Spleen (tissue), 11 donors: ENCODE measurements around the gene PCBP3. TPM values are rescaled to one million over a fixed set of nuclear protein-coding genes. Genes with fewer than 3 reads are reported as not detected.

Source experiments
- DNase-seq: peaks from one replicate; pipeline ENCODE4 v3.0.0-alpha.2; 2020
- H3K27ac ChIP-seq, 8 donors: fragments of 200-600 bp; sonication (generic) in 7 of 8; 1 replicate in 4 of 8; 2 replicates in 4 of 8; pipeline versions ENCODE4 v1.5.0 to v1.8.0; 2016 to 2021; ENCODE audit warnings: inconsistent platforms in 4 of 8, mild to moderate bottlenecking in 4 of 8, moderate library complexity in 1 of 8
- H3K27me3 ChIP-seq, 7 donors: fragments of 200-600 bp; sonication (generic) in 6 of 7; replicated peaks in 1 of 7; 1 replicate in 4 of 7; 2 replicates in 3 of 7; pipeline versions ENCODE4 v1.5.0 to v1.8.0; 2016 to 2021; ENCODE audit warnings: inconsistent platforms in 3 of 7, mild to moderate bottlenecking in 1 of 7
- H3K36me3 ChIP-seq, 6 donors: fragments of 200-600 bp; sonication (generic) in 5 of 6; 1 replicate in 4 of 6; 2 replicates in 2 of 6; pipeline versions ENCODE4 v1.5.0 to v1.8.0; 2016 to 2021; ENCODE audit warnings: inconsistent platforms in 2 of 6
- H3K4me1 ChIP-seq, 6 donors: fragments of 200-600 bp; sonication (generic) in 5 of 6; 1 replicate in 3 of 6; 2 replicates in 3 of 6; pipeline versions ENCODE4 v1.5.0 to v1.8.0; 2016 to 2021; ENCODE audit warnings: inconsistent platforms in 3 of 6
- H3K4me3 ChIP-seq, 8 donors: fragments of 200-600 bp; sonication (generic) in 7 of 8; 1 replicate in 4 of 8; 2 replicates in 4 of 8; pipeline versions ENCODE4 v1.5.0 to v1.8.0; 2016 to 2021; ENCODE audit warnings: inconsistent platforms in 4 of 8, mild to moderate bottlenecking in 4 of 8, moderate library complexity in 2 of 8
- H3K9me3 ChIP-seq, 8 donors: fragments of 200-600 bp; sonication (generic) in 7 of 8; 1 replicate in 4 of 8; 2 replicates in 4 of 8; pipeline versions ENCODE4 v1.5.0 to v1.8.0; 2016 to 2021; ENCODE audit warnings: inconsistent platforms in 4 of 8
- POLR2A ChIP-seq, 3 donors: fragments of 450-650 bp; IDR thresholded peaks; one replicate each; pipeline ENCODE4 v1.5.1; 2017; ENCODE audit warnings: antibody characterized with exemption in 3 of 3, mild to moderate bottlenecking in 1 of 3
- POLR2AphosphoS5 ChIP-seq, 3 donors: sonication (generic); formaldehyde crosslinking; IDR thresholded peaks; one replicate each; pipeline ENCODE4 v1.5.1; 2017; ENCODE audit warnings: antibody characterized with exemption in 3 of 3
- WGBS, 5 donors: extraction: QIAGEN DNeasy Blood & Tissue Kit in 3 of 5; methylation state at CpG; one replicate each; pipeline versions ENCODE4 v1.1.5 to v1.1.7; 2013 to 2018; 5-methylcytosine and 5-hydroxymethylcytosine counted together
- intact Hi-C: fragments of 100-400 bp; cut with DNase I; formaldehyde crosslinking; loops from one replicate; pipeline ENCODE4 v1.15.0; 2023; ENCODE audit warnings: low total_unique reads
- polyA plus RNA-seq, 3 donors: library from polyadenylated mRNA; stranded (reverse); fragments of 200-250 nt; gene quantifications; one replicate each; pipeline ENCODE4 v1.2.1, GENCODE V29; 2013
- total RNA-seq, 7 donors: library from RNA; depleted of rRNA in 3 of 7; stranded (reverse); fragments of >200 nt in 3 of 7; fragmentation: NEBNext Ultra II Directional in 4 of 7; extraction: Animal tissue kit (Norgen Biotek cat#: 25700) in 4 of 7; gene quantifications; one replicate each; pipeline versions ENCODE4 v1.1.0 to v1.2.1, GENCODE V29; 2016 to 2021
- TF ChIP-seq, protein P1 (sequence below), 11 experiments: fragments of 200-600 bp in 7 of 11; fragments of 450-650 bp in 4 of 11; sonication (generic) in 4 of 11; IDR thresholded peaks in 8 of 11; conservative IDR thresholded peaks in 3 of 11; 1 replicate in 7 of 11; 2 replicates in 4 of 11; pipeline versions ENCODE4 v1.4.0 to v1.8.0; 2016 to 2021; ENCODE audit warnings: antibody characterized with exemption in 11 of 11, inconsistent platforms in 4 of 11, mild to moderate bottlenecking in 1 of 11
- donor health status: healthy with polysubstance abuse.
- donor health status: DM: no; HTN: no; CAD: no; lungs with moderate emphysema.
- donor health status: DM: no; HTN: no; CAD: no.
- donor health status: Bipolar disorder and iron deficiency.
- donor health status: healthy.
- donor health status: DM: no; HTN: no; CAD: no.
- donor health status: DM: yes; HTN: yes; CAD: no.

Gene PCBP3
- total and polyA plus RNA-seq, 10 donors: 4.2 to 31.6 (median 15.2) TPM

GRCh38 chr21:45948576-45949141 lies 305.1 kb downstream of the PCBP3 start:
- H3K36me3 ChIP-seq: no peaks in the 10 kb centered on the region
- no peak for DNase-seq
- intact Hi-C loops: no loop called here
- H3K27me3 ChIP-seq: peaks cover 0 to 26% (median 4%) of the 10 kb centered on the region in 7 donors
- H3K4me3 ChIP-seq: no peak overlapping the region
- TF ChIP-seq, protein P1, sequence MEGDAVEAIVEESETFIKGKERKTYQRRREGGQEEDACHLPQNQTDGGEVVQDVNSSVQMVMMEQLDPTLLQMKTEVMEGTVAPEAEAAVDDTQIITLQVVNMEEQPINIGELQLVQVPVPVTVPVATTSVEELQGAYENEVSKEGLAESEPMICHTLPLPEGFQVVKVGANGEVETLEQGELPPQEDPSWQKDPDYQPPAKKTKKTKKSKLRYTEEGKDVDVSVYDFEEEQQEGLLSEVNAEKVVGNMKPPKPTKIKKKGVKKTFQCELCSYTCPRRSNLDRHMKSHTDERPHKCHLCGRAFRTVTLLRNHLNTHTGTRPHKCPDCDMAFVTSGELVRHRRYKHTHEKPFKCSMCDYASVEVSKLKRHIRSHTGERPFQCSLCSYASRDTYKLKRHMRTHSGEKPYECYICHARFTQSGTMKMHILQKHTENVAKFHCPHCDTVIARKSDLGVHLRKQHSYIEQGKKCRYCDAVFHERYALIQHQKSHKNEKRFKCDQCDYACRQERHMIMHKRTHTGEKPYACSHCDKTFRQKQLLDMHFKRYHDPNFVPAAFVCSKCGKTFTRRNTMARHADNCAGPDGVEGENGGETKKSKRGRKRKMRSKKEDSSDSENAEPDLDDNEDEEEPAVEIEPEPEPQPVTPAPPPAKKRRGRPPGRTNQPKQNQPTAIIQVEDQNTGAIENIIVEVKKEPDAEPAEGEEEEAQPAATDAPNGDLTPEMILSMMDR (IDR thresholded peaks at IDR 0.05 in 8 of 11, conservative IDR thresholded peaks at IDR 0.05 in 3 of 11): no peak
- TF ChIP-seq POLR2A (IDR thresholded peaks at IDR 0.05): no peak
- TF ChIP-seq POLR2AphosphoS5 (IDR thresholded peaks at IDR 0.05): no peak
- no peaks in the 10 kb centered on the region for H3K9me3 ChIP-seq
- WGBS, 5 donors: 74 to 81% (median 76%) methylated on average over 28 to 29 of the region's 29 CpGs
- peaks cover 0 to 3% (median 0%) of the 10 kb centered on the region in 6 donors for H3K4me1 ChIP-seq
- H3K27ac ChIP-seq: no peak overlapping the region

GRCh38 chr21:45949928-45950739 lies 306.6 kb downstream of the PCBP3 start:
- Histone ChIP-seq H3K27me3 (peaks cover 0 to 26% (median 4%) of the 10 kb centered on the region in 7 donors), H3K9me3 (no peaks in the 10 kb centered on the region), H3K4me3 (no peak overlapping the region), H3K4me1 (peaks cover 0 to 3% (median 0%) of the 10 kb centered on the region in 6 donors), H3K36me3 (no peaks in the 10 kb centered on the region), H3K27ac (no peak overlapping the region)
- 75 to 87% (median 81%) methylated on average over 25 to 35 of the region's 35 CpGs for WGBS, 5 donors
- DNase-seq: peak; percentile 66
- TF ChIP-seq POLR2A (IDR thresholded peaks at IDR 0.05) (no peak), POLR2AphosphoS5 (IDR thresholded peaks at IDR 0.05) (no peak)
- TF ChIP-seq, protein P1 (IDR thresholded peaks at IDR 0.05 in 8 of 11, conservative IDR thresholded peaks at IDR 0.05 in 3 of 11): no peak
- intact Hi-C loops: no loop called here

DNA sequence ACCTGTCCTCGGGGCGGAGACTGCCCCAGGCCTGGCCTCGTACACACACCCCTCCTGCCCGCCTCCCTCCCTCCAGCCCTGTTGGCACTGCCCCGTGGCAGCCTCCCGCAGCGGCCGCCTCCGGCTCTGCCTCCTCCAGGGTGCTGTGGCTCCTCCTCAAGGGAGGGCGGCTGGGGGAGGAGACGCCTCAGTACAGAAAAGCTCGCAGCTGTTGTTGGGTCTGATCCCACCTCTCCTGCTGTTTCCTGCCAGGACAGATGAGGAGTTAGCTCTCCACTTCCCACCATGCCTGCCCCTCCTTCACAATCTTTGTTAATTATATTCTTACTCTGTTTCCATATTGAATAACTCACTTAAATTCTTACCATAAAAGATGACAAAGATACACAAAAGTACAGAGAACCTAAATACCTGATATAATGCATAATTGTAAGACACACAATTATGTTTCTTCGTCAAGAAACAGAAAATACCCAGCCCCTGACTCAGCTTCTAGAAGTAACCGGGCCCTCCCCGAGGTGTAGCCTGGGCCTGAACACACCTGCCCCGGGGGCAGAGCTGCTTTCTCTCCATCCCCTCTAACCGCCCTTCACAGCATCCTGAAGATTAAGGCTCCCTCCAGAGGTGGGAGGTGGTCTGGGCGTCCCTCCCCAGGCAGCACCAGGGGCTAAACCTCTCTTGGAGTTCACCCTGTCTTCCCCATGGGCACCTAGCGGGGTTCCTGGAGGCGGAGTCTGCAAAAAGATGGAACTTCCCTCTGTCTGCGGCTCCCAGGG lies 307.4 kb downstream of the PCBP3 start:
- Histone ChIP-seq H3K9me3 (no peaks in the 10 kb centered on the region), H3K4me3 (no peak overlapping the region), H3K36me3 (no peaks in the 10 kb centered on the region), H3K27ac (no peak overlapping the region), H3K4me1 (peaks cover 0 to 3% (median 0%) of the 10 kb centered on the region in 6 donors), H3K27me3 (peaks cover 0 to 26% (median 4%) of the 10 kb centered on the region in 7 donors)
- no peak for DNase-seq
- 38 to 56% (median 48%) methylated on average over 21 of the region's 21 CpGs for WGBS, 5 donors
- TF ChIP-seq POLR2A (IDR thresholded peaks at IDR 0.05) (no peak), POLR2AphosphoS5 (IDR thresholded peaks at IDR 0.05) (no peak)
- TF ChIP-seq, protein P1 (IDR thresholded peaks at IDR 0.05 in 8 of 11, conservative IDR thresholded peaks at IDR 0.05 in 3 of 11): no peak
- intact Hi-C loops: no loop called here
